KG1 (cell line): ENCODE results near the gene ATAD1.
A peak's percentile ranks its signal among the peaks of the same experiment; 100 is the strongest.
"Not testable (repeated sequence)": the region's sequence is repeated elsewhere in the genome, so short reads cannot be mapped to it uniquely, and the experiment has no call there.

Source experiments
- DNase-seq: peaks from one replicate; lab custom pipeline; 2025; lab: John Stamatoyannopoulos, UW

Gene ATAD1, protein sequence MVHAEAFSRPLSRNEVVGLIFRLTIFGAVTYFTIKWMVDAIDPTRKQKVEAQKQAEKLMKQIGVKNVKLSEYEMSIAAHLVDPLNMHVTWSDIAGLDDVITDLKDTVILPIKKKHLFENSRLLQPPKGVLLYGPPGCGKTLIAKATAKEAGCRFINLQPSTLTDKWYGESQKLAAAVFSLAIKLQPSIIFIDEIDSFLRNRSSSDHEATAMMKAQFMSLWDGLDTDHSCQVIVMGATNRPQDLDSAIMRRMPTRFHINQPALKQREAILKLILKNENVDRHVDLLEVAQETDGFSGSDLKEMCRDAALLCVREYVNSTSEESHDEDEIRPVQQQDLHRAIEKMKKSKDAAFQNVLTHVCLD

GRCh38 chr10:87817609-87818504 is at the start of gene ATAD1:
ATAD1 (minus strand) TSS chr10:87818226; CDS start chr10:87814599, 3,627 bp downstream.
- DNase-seq, result peak; percentile 56

DNA sequence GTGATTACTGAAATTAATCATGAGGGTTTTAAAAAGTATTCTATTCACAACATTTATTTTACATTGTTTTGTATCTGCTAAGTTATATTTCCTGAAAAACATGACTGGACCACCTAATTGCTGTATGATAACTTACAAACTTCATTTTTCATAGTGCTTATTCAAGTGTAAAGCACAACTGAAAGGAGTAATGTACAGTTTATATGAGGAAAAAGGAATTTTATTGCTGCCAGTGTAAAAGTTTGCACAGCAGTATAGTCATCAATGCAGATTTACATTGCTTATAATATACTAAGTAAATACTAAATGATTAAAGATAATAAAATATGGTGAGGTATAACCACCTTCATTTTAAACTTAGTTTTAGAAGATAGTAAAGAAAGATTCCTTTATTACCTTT is 49.4 kb upstream of the ATAD1 start:
- DNase-seq, result peak; percentile 51

- peak; percentile 32 for DNase-seq
Measured at GRCh38 chr10:87866412-87866974, 48.5 kb upstream of the ATAD1 start.

DNA sequence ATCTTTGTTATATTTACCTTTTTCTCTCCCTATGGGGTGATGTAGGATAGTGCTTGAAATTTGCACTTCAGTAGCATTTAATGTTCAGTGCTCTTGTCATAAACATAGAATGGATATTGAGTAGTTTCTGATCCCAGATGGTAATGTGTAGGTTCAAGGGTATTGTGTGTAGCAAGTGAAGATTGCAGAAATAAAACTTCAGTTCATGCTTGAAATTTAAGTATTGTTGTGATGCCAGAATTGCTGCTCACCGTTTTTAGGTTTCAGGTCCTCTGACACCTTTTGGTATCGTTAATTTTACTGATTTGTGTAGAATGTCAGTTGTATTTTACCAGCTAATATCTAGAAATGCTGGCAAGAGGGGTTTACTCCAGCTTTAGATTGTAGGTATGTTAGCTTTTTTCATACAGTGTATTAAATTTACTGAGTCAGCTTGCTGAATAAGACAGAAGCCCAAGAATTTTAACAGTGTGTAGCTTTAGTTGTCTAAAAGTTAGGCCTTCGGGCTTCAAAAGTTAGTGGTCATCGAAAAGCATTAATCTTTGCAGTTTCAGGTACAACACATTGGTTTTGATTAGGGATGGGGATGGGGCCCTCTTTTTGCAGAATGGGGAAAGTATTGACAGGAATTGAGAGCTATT is 47.3 kb upstream of the ATAD1 start:
- DNase-seq, result peak; percentile 60

DNA sequence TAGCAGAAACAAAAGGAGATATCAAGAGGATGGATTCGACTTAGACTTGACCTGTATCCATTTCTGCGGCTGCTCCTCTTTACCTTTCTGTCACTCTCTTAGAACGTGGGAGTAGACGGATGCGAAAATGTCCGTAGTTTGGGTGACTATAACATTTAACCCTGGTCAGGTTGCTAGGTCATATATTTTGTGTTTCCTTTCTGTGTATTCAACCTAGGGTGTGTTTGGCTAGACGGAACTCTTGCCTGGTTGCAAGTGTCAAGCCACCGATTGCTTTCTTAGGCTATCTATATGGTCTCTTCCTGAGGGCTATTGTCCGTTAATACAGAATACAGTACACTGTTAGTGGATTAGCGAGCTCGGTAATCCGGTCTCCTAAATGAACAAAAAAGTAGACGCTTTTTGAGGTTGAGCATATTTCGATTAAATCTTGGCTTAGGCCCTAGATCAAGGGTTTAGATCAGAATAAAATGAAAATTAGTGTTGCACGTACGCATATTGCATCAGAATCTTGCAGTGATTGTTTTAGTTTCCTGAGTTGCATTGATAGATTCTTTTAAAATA is 46.6 kb upstream of the ATAD1 start:
- DNase-seq, result no peak

- not testable (repeated sequence) for DNase-seq
Measured at GRCh38 chr10:87863951-87864495, 46.0 kb upstream of the ATAD1 start.

DNA sequence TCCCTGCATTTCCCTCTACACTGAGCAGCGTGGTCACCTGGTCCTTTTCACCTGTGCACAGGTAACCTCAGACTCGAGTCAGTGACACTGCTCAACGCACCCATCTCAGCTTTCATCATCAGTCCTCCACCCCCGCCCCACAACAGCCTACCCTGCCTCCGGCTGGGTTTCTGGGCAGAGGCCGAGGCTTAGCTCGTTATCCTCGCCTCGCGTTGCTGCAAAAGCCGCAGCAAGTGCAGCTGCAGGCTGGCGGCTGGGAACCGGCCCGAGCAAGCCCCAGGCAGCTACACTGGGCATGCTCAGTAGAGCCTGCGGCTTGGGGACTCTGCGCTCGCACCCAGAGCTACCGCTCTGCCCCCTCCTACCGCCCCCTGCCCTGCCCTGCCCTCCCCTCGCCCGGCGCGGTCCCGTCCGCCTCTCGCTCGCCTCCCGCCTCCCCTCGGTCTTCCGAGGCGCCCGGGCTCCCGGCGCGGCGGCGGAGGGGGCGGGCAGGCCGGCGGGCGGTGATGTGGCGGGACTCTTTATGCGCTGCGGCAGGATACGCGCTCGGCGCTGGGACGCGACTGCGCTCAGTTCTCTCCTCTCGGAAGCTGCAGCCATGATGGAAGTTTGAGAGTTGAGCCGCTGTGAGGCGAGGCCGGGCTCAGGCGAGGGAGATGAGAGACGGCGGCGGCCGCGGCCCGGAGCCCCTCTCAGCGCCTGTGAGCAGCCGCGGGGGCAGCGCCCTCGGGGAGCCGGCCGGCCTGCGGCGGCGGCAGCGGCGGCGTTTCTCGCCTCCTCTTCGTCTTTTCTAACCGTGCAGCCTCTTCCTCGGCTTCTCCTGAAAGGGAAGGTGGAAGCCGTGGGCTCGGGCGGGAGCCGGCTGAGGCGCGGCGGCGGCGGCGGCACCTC is 45.3 kb upstream of the ATAD1 start, which contains the start of the genes KLLN and PTEN:
TSS of gene KLLN (minus strand) at position 481 of the 891 bp plus-strand sequence. CDS start 1,046 bp downstream, outside the sequence.
TSS of gene PTEN (plus strand) at position 573 of the 891 bp plus-strand sequence. CDS start 845 bp downstream, outside the sequence.
- DNase-seq, result peak; percentile 71

GRCh38 chr10:87862679-87863052 is 44.6 kb upstream of the ATAD1 start:
- DNase-seq, result no peak

- DNase-seq, result peak; percentile 98
Measured at GRCh38 chr10:87861953-87862678, 44.1 kb upstream of the ATAD1 start.

- DNase-seq, result peak; percentile 73
Measured at GRCh38 chr10:87861566-87861952, 43.5 kb upstream of the ATAD1 start.

DNA sequence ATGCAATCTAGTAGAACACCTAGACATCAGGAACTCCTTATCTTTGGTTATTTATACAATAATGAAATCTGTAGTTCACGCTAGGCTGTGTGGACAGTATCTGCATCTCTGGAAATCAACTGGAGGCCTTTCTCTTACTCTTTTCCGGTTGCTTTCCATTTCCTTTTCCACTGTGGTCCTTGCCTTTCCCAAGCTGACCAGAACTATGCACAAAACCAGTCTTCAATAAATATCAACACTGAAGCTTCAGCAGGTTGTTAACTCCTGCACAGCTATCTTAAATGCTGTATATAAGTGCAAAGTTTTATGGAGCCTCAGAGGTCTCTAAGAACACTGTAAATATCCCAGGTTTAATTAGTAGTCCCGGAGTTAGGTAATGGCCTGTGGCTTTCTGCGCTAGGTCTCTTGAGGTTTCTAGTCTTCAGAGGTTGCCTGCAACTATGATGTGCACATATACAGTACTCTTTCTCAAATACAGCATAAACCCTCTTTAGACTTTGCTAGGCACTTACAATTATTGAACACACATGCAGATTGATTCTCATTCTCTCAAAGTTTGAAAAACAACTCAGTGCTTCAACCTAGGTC is 42.9 kb upstream of the ATAD1 start:
- peak; percentile 51 for DNase-seq

DNA sequence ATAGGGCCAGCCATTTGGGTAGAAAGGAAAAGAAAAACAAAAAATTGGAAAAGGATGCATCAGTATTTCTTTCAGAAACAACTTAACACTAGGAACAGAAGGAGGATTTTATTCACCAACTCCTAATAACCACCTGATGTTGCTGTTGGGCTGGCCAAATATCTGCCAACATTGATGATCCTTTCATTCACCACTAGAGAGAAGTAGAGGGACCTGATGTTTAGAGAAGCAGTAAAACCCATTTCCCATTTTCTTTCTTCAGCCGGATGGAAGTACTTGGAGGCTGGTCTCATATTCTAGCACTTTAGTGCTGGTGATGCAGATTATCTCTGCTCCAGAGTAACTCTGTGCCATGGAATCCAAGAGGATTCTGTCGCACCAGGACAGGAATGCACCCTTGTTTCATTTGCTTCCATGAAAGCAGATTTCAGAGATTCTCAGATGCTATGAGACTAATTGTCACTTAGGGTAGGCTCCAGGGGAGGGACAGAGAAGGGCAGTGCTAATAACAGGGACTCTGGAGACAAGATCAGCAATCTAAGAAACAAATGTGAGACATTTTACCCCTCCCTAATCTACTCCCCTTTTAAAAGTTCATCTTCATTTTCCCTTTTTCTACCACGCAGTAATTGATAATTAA is 42.2 kb upstream of the ATAD1 start:
- DNase-seq, result peak; percentile 64

DNA sequence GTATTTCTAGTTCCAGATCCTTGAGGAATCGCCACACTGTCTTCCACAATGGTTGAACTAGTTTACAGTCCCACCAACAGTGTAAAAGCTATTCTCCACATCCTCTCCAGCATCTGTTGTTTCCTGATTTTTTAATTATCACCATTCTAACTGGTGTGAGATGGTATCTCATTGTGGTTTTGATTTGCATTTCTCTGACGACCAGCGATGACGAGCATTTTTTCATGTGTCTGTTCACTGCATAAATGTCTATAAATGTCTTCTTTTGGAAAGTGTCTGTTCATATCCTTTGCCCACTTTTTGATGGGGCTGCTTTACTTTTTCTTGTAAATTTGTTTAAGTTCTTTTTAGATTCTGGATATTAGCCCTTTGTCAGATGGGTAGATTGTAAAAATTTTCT is 37.6 kb upstream of the ATAD1 start:
- DNase-seq, result not testable (repeated sequence)

- DNase-seq, result not testable (repeated sequence)
Measured at GRCh38 chr10:87855247-87855646, 37.2 kb upstream of the ATAD1 start.

DNA sequence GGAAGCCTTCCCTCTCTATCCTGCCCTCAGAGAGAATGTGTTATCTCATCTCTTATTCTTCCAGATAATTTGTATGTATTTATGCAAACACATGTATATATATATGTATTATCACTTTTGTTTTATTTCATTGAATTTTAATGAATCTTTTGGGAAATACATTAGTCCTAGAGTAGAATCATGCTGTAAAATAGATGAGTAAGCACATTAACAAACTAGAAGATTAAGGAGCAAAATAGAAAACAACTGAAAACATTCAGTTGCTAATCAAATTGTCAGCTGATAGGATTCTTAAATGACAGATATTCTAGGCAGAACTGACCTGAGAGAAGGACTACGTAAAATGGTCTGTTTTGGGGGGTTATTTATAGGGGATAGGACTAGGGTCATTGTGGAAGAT is 34.1 kb upstream of the ATAD1 start:
- DNase-seq, result no peak

DNA sequence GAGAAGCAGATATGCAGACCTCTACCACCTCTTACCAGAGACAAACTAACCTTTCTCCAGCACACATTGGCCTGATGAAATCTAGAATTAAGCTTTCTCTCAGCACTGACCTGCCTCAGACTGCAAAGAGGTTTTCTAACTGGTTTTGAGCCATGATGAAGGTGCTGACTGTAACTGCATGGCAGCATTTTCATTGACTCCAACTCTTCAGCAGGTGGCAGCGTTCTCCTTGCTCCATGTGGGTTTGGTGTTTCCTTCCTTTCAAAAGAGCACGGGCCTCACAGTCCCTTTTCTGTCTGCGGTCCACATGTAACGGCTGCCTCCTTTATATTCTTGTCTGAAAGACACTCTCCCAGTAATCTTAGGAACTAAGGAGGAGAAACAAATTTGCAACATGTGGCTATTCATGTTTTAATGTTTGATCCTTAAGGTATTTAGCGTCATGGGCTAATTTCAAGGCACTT is 32.7 kb upstream of the ATAD1 start:
- peak; percentile 56 for DNase-seq

DNA sequence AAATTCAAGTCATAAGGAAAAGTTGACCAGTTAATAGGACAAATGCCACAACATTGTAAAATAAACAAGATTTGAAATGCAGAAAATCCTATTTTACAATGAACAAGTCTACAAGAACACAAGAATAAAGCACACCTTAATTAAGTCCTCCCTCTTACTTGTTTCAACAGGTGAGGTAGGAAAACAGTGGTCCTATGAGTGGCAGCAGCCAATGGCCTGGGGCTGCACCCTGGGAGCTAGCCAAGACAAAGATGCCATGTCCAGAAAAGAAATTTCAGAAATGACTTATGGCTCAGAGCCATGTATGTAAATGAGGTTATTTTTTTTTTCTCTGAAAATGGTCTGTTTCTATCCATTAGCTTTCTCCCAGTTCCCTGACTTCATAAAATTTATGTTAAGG is 31.0 kb upstream of the ATAD1 start:
- no peak for DNase-seq

GRCh38 chr10:87847550-87847949 is 29.5 kb upstream of the ATAD1 start:
- no peak for DNase-seq

DNA sequence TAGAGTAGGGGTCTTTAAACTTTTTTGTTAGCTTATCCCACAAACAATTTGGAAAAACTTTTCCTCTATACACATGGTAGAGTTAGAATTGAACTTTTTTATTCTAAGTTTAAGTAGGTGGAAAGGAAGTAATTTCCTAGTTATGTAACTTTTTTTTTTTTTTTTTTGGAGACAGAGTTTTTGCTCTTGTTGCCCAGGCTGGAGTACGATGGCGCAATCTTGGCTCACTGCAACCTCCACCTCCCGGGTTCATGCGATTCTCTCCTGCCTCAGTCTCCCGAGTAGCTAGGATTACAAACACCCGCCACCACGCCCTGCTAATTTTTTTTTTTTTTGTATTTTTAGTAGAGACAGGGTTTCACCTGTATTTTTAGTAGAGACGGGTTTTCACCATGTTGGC is 28.7 kb upstream of the ATAD1 start:
- DNase-seq, result not testable (repeated sequence)
